Inferior parietal cortex (tissue), 1 donor: ENCODE measurements around the gene PCLO.
A peak's percentile ranks its signal among the peaks of the same experiment; 100 is the strongest.

Experiments
- DNase-seq: peaks from one replicate; pipeline ENCODE4 v3.0.0-alpha.2; 2016; ENCODE audit errors: extremely low spot score

PCLO gene

GRCh38 chr7:83162402-83163256 lies at the start of gene PCLO:
Gene PCLO, minus strand, starts transcription at chr7:83162884. Its CDS starts 292 bp downstream, at chr7:83162592.
- DNase-seq = peak; percentile 80

- no peak for DNase-seq
Measured at GRCh38 chr7:83211685-83212084, 49.0 kb upstream of the PCLO start.

GRCh38 chr7:83210479-83210878 lies 47.8 kb upstream of the PCLO start:
- DNase-seq = no peak

GRCh38 chr7:83204715-83205114 lies 42.0 kb upstream of the PCLO start:
- DNase-seq = no peak

- DNase-seq = no peak
Measured at GRCh38 chr7:83201355-83201754, 38.7 kb upstream of the PCLO start.

- DNase-seq = no peak
Measured at GRCh38 chr7:83190659-83191389, 28.1 kb upstream of the PCLO start.

- no peak for DNase-seq
Measured at GRCh38 chr7:83178796-83179195, 16.1 kb upstream of the PCLO start.

- DNase-seq = no peak
Measured at GRCh38 chr7:83178066-83178465, 15.4 kb upstream of the PCLO start.

- no peak for DNase-seq
Measured at GRCh38 chr7:83173664-83174063, 11.0 kb upstream of the PCLO start.

- no peak for DNase-seq
Measured at GRCh38 chr7:83166781-83167180, 4.1 kb upstream of the PCLO start.

GRCh38 chr7:83161899-83162401 lies 734 bp downstream of the PCLO start:
- no peak for DNase-seq

- DNase-seq = no peak
Measured at GRCh38 chr7:83161186-83161585, 1.5 kb downstream of the PCLO start.

- DNase-seq = no peak
Measured at GRCh38 chr7:83159731-83160130, 3.0 kb downstream of the PCLO start.

- DNase-seq = no peak
Measured at GRCh38 chr7:83156006-83156405, 6.7 kb downstream of the PCLO start.

GRCh38 chr7:83155407-83155806 lies 7.3 kb downstream of the PCLO start:
- DNase-seq = no peak

GRCh38 chr7:83153419-83153818 lies 9.3 kb downstream of the PCLO start:
- no peak for DNase-seq

- DNase-seq = no peak
Measured at GRCh38 chr7:83150310-83150709, 12.4 kb downstream of the PCLO start.

- DNase-seq = no peak
Measured at GRCh38 chr7:83149466-83149865, 13.2 kb downstream of the PCLO start.

GRCh38 chr7:83148776-83149175 lies 13.9 kb downstream of the PCLO start:
- no peak for DNase-seq

GRCh38 chr7:83143107-83143506 lies 19.6 kb downstream of the PCLO start:
- DNase-seq = no peak

GRCh38 chr7:83142365-83142764 lies 20.3 kb downstream of the PCLO start:
- DNase-seq = no peak

GRCh38 chr7:83141927-83142326 lies 20.8 kb downstream of the PCLO start:
- no peak for DNase-seq
